HG03159 (cell line): ENCODE results near the gene DSC2.

Experiments
- ATAC-seq: cut with Tn5 transposase; IDR thresholded peaks from one replicate; pipeline ENCODE4 v1.9.1; 2021; ENCODE audit warnings: mild to moderate bottlenecking, moderate library complexity; ENCODE audit not compliant: unreplicated experiment

DSC2 gene

DNA sequence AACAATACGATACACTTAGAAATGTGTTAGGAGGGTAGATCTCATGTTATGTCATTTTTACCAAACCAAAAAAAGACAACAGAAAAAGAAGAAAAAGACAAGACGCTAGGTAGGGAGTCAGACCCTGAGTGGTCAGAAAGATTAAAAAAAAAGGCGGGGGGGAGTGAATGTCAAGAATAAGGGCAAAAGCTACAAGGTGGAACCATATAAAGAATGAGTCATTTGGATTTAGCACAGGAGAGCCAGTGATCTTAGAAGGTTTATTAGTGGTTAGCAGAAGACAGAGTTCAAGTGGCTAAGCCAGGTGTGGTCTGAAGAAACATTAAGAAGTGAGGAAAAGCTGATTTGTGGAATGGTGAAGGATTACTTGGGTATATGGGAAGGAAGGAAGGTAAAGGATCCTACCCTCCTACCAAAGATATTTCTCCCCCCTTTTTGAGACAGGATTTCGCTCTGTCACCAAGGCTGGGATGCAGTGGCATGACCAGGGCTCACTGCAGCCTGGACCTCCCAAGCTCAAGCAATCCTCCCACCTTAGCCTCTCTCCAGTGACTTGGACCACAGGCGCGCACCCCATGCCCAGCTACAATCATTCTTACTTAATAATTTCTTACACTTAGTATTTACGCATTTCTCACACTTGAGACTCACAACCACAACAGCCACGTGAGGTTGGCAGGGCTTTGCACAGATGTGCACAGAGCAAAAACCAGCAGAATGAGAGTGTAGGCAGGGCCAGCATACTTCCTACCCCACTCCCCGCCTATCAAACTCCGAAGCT, 2.6 kb downstream of the DSC2 start:
- ATAC-seq, result no peak

DNA sequence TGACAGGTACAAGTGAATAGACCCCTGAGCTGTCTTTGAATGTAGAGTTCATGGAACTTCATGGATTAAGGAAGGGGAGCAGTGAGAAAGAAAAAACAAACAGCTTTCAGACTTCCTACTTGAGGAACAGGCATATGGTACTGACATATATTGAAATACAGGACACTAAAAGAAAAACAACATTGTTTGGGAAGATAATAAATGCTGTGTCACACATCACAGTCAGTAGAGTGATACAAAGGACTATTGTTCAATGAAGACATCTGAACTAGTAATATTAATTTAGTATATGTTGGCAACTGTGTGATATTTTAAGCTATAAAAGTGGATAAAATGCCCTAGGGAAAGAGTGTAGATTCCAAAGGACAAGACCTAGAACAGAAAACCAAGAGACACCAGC, 3.3 kb downstream of the DSC2 start:
- ATAC-seq, result no peak

DNA sequence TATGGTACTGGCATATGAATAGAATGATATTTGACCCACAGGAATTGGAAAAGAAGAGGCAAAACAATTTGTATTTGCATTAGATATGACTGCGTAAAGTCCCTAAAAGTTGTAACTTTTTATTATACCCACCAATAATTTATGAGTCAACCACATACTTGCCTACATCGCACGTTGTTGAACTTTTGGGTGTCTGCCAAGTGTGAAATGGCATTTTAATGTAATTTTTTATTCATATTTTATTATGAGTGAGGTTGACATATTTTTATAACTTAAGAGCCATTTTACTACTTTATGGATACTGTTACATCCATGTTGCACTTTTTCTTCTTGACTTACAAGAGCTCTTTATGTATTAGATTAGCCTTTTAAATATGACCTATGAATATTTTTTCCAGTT, 4.6 kb downstream of the DSC2 start:
- no peak for ATAC-seq

DNA sequence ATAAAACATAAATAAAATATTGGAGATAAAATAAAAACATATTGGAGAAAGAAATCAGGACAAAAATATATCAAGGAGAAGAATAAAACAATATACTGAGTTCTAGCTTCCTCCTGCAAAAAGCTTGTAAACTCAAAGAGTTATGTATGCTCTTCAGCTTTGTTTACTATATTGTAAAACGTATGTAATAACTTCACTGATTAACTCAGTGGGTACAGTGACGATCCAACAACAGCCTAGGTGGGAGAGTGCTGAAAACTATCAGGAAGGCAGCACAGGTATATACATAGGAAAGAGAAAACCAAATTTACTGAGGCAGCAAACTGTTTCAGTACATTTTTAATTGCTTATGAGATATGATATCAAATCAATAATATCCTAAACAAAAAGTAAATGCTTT, 8.3 kb downstream of the DSC2 start:
- no peak for ATAC-seq

DNA sequence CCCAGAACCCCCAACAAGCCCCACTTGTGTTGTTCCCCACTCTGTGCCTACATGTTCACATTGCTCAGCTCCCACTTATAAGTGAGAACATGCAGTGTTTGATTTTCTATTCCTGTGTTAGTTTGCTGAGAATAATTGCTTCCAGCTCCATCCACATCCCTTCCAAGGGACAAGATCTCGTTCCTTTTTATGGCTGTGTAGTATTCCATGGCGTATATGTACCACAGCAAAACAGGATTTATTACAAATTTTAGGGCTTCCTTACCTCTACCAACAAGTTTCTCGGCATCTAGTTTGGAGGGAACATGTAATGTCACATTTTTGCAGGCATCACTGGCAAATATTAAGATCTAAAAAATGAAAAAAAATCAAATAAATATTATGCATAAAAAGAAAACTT, 8.9 kb downstream of the DSC2 start:
- ATAC-seq, result no peak

DNA sequence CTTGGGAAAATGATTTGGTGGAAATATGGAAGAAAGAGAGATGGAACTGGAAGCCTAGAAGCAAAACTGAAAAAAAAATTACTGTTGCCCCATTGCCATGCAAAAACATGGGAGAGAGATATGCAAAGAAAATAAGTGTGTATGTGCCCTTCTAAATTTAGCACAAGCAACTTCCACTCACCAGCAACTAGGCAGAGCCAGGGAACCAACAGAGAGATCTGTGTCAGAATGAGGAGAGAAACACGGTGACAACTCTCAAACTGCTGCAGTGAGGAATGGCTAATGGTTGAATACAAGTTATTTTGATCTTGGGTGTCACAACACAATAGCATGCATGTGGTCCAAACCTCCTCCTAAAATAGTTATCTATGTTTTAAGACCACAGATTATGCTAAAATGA, 10.9 kb downstream of the DSC2 start:
- no peak for ATAC-seq

DNA sequence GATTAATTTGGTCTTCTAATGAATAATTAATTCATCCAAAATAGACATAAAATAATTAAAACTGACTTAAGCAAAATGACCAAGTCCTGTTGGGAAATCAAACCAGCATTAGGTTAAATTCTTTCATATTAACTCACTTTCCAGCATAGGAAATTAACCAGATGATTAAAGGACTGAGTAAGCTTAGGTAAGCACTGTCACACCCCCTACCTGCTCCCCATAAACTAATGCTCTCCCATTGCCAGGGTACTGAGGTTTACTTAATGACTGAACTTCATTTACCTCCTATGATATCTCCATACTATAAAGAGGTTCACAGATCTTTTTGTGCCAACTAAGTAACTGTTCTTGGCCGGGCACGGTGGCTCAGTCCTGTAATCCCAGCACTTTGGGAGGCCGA, 13.7 kb downstream of the DSC2 start:
- no peak for ATAC-seq

DNA sequence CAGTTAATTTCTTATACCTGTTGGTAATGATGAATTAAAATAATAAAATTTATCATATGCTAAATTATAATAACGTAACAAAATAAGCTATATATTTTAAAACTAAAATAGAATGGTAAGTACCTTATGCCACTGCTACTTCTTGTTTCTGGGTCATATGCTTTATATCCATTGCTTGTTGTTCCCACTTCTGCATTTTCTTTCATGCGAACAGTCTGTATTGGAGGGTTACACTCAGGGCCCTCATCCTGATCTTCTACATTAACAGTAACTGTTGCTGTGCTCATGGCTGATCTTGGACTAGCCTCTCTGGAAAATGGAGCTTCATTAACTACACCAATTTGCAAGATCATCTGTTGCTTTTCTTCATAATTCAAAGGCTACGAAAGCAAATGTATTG, 22.2 kb downstream of the DSC2 start:
- no peak for ATAC-seq

DNA sequence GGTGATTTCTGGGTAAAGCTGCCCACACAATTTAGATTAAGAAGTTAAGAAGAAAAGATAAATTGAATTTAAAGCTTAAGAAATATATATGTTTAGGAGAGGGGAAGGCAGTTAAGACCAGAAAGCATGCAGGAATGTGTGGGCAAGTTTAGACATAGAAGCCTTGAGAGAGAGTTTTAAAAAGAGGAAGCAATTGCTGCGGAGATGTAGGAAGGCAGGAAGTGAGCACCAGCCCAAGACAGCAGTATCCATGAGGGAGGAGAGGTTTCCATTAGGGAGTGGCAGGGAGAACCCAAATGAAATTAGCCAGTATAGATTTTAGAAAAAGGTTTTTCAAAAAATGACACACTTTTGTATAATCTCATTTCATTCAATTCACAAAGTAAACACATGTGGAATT, 24.3 kb downstream of the DSC2 start:
- no peak for ATAC-seq

DNA sequence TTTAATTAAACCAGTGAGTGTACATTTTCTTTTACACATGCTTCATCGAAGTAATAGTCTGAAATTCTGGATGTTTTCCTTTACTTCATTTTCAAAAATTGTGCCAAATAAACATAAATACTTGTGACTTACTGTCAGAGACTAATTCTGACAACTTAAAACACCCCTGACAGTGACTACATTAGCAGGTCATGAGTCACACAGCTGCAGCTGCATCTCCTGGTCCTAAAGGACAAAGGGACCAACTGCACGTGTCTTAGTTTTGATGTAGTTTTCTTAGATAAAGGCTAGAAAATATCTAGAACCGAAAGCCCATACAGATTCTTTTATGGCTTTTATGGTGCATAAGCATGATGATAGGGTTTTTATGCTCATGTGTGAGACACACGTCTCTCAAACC, 30.0 kb downstream of the DSC2 start:
- no peak for ATAC-seq

DNA sequence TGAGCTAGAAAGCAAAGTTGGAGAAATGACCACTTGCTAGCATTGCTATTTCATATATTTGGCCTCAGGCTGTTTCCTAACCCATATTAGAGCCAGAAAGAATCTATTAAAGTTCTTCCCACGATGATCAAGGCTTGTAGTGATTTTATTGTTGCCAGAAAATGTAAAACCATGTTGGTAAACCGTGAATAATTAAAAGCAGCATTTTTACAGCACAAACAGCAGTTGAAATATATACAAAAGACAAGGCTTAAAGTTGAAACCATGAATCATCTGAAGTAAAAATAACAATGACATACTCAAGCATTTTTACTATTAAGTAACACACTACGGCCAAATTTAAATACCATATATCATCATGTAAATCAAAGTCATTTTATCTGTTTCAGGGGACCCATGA, 32.0 kb downstream of the DSC2 start:
- no peak for ATAC-seq

DNA sequence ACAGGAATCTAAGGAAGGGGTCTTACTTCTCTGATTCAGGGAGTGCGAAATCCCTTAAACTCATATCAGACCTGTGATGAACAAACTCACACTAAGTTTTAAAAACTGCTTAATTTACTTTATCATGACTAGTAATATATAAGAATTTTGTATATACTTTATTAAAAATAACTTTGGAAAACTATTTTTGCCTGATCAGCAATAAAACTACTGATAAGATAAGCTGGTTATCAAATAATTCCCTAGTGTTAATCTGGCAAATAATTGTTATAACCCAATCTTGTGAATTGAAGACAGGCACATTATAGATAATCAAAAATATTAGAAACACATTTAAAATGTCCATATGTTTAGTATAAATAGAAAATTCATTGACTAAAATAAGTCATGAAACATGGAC, 36.0 kb downstream of the DSC2 start:
- ATAC-seq, result no peak

DNA sequence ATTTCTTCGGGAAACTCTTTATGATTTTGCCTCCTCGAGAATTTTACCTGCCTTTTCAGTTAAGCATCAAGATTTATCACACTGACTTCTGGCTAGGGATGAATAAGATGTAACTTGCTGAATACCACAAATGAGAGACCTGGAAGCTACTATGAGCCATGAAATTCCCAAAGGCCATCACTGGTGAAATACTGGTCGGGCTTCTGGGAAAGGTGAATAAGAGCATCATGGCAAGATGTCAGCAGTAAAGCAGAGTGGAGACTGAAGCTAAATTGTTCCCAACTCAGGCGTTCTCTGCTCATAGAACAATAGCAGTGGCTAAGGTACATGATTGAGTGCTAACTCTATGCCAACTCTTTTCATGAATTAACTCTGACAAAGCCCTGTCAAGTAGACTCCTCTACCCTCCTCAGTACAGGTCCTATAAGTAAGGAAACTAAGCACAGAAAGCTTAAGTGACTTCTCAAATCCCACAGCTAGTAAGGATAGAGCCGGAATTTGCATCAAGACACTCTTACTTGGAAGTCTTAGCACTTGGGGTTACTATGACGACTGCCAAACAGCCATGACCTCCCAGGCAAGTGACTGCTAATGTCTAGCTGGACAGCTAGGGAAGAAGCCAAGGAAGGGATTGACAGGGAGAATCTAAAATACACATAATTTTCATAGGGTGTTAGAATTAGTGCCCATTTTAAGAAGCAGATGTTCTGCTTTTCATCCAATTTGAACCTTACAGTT, 37.0 kb downstream of the DSC2 start:
- ATAC-seq, result no peak

DNA sequence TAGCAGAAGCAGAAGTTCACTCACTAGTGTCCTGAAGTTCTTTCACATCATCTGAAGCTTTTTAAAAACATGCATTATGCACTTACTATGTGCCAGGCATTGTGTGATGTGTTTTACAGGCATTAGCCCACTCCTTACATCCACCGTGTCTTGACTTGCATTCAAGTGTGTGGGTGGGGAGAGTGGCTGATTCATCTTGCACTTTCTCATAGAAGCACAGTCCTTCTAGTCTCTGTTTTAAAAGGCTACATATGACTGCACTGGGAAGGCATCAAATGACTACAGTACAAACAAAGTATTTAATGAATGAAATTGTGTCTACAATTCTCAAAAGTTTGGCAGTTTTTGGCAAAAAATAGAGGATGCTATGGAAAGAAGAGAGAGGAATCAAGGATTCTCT, 38.1 kb downstream of the DSC2 start:
- ATAC-seq, result peak; percentile 60

DNA sequence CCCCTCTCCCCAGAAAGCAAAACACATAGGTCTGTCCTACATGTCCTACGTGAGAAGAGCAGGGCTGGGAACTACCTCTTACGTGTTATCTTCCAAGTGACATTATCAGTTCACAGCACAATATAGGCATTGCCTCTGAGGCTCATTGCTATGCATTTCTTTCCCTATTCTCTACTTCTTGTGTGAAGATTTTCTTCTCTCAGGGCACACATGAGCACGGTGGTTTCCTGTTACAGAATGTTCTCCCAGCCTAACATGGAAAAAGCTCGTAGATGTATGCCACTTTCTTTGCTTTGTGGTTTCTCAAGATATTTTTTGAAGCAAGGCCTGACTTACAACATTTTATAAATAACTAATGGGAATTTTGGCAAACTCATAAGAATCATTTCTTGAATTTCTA, 40.3 kb downstream of the DSC2 start:
- ATAC-seq, result no peak

DNA sequence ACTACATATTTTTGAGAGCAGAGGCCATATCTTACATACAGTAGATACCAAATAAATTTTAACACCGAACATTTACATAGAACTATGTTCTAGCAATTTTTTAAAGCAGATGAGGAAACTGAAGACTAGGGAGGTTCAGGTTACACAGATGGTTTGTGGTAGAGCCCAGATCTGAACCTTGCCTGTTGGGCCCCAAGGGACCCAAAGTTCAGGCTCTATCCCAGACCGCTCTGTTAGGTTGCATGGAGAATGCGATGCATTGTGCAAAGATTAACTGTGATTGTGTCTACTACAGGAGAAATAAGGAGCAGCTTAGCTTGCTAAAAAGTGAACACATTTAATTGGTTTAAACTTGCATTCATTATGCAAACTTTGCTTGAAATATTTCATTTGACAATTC, 43.3 kb downstream of the DSC2 start:
- no peak for ATAC-seq

DNA sequence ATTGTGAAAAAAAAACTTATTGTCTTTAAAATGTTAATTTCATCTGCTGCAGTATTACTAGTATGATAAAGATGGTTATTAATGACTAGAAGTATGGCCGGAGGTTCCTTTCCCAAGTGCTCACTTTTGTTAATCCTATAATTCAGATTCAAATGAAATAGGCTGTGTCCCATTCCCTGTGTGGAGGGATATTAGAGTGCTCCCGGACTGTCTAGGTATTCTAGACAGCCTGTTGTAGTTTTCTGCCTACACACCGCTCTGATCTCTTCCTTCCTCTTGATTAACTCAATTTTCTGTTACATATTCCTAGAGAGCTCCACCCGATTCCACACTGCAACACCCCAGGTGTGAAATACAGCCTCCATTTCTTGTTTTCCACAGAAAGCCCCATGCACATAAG, 44.3 kb downstream of the DSC2 start:
- no peak for ATAC-seq

DNA sequence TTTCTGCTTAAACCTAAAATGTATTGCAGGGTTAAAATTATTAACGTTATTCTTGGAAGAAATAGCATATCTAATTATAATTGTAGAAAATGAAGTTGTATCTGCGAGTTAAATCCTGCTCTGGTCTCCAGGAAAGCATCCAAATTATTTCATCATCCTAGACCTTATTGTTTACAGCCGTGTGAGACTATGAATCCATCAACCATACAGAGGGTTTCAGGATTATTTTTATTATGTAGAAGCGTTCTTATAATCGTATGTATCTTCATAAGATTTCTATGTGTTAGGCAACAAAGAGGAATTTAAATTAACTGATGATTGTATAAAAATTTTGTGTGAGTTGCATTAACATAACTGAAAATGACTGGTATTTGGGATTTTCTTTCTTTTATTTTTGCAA, 45.2 kb downstream of the DSC2 start:
- no peak for ATAC-seq

DNA sequence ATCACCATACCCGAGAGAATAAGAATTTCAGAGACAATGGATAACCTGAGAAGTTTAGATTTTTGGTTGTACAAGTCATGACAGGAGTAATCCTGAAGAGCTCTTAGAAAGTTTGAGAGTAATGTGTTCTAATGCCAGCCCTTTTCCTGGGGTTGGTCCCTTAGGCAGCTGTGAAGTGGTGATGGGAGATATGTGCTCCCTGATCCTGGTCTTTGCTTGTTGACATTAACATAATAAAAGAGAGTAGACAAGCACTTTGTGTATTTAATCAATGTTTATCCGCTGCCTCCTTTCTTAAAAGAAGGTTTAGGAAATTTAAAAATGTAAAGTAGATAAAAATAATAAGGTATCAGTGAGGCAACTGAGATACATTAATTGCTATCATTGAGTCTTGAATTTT, 45.9 kb downstream of the DSC2 start:
- ATAC-seq, result no peak

DNA sequence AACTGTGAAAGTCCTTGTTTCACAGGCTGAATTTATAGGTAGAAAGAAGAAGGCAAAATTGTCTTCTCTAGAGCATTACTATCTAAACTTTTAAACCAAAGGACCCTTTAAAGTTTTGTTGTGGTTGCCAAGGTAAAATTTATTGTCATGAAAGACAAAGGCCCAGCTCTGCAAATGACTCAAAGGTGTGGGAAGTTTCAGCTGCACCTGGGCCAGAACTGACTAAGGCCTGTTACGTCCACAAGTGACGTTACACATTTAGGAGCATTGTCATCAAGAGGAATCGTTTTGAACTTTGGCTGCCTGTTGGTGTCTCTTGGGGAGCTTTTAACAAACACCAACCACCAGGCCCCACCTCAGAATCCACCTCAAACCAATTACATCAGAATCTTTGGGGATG, 51.6 kb downstream of the DSC2 start:
- ATAC-seq, result no peak

DNA sequence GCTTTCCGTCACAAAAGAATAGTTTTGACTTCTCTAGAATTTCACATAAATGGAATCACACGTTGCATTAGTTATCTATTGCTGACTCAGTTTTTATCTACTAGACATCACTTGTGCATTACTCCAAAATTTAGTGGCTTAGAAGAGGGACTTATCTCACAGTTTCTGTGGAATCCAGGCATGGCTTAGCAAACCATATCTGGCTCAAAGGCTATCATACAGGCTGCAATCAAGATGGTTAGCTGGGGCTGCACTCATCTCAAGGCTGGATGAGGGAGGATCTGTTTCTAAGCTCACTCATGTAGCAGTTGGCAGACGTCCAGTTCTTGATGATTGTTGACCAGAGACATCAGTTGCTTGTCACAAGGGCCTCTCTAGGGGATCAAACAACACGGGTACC, 53.0 kb downstream of the DSC2 start:
- ATAC-seq, result no peak

DNA sequence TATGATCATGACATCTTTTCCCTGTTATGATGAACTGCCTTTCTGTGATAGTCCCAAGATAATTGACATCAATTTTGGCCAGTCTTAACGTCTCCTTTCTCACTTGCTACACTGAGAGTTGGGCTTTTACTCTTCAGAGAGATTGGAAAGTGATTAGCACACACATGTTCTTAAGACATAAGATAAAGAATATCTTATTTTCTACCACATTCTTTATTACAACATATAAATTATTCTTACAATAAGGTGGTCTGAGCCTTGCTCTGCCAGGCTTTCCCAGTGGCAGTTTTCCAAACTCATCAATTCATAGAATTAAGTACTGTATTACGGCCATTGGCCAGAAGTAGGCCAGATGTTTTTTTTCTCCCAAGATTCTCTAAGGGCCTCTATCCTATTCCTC, 54.0 kb downstream of the DSC2 start:
- ATAC-seq, result no peak

DNA sequence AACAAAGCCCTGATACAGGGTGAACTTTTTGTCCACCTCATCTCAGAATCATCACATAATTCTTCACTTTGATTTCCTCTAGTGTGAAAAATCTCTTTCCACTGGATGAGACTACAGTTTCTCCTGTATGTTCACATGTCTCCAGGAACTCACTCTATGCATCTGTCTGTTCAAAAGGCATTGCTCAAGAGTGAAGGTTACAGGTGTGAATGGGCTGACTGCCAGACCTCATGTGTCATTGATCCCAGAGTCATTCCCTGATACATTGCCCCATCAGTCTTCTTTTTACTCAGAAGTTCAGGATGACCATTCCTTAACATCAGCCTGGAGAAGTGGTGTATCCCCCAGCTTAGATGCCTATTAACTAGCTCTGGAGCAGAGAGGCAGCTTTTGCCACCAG, 55.3 kb downstream of the DSC2 start:
- ATAC-seq, result no peak
